Peyer's patch (tissue), 4 donors: ENCODE results near the gene ECPAS. TPM values are rescaled to one million over a fixed set of nuclear protein-coding genes. Genes with fewer than 3 reads are reported as not detected.

Experiments used
- DNase-seq, 3 donors: peaks; one replicate each; pipeline ENCODE4 v3.0.0-alpha.2; 2017 to 2019
- H3K27ac ChIP-seq, 4 donors: fragments of 200-600 bp; sonication (generic); one replicate each; pipeline ENCODE4 v1.5.1; 2016 to 2019
- H3K27me3 ChIP-seq, 2 donors: fragments of 200-600 bp; sonication (generic); one replicate each; pipeline ENCODE4 v1.5.1; 2019
- H3K36me3 ChIP-seq, 3 donors: fragments of 200-600 bp; sonication (generic); one replicate each; pipeline ENCODE4 v1.5.1; 2016 to 2019
- H3K4me1 ChIP-seq, 4 donors: fragments of 200-600 bp; sonication (generic); one replicate each; pipeline ENCODE4 v1.5.1; 2016 to 2019
- H3K4me3 ChIP-seq, 4 donors: fragments of 200-600 bp; sonication (generic); 1 replicate in 3 of 4; 2 replicates in 1 of 4; pipeline ENCODE4 v1.5.1; 2016 to 2019; ENCODE audit warnings: mild to moderate bottlenecking in 1 of 4
- H3K9me3 ChIP-seq, 4 donors: fragments of 200-600 bp; sonication (generic); one replicate each; pipeline ENCODE4 v1.5.1; 2016 to 2019; ENCODE audit warnings: mild to moderate bottlenecking in 1 of 4
- CTCF ChIP-seq, 6 experiments: fragments of 450-650 bp in 4 of 6; fragments of 200-600 bp in 2 of 6; sonication (generic) in 1 of 6; IDR thresholded peaks; one replicate each; pipeline ENCODE4 v1.5.1; 2017 to 2019; ENCODE audit warnings: antibody characterized with exemption in 6 of 6, mild to moderate bottlenecking in 3 of 6, moderate library complexity in 1 of 6
- POLR2A ChIP-seq, 2 donors: fragments of 450-650 bp; IDR thresholded peaks; one replicate each; pipeline ENCODE4 v1.5.1; 2017; ENCODE audit warnings: antibody characterized with exemption in 2 of 2, mild to moderate bottlenecking in 2 of 2, moderate library complexity in 2 of 2
- total RNA-seq, 4 donors: library from RNA; depleted of rRNA; stranded (reverse); fragments of >200 nt; gene quantifications; one replicate each; pipeline ENCODE4 v1.1.0, GENCODE V29; 2016

Gene ECPAS
- total RNA-seq, 4 donors from 2014 or later: 108 to 179 (median 133) TPM

- no peak overlapping the region for H3K27ac ChIP-seq
- no peak for DNase-seq
- TF ChIP-seq POLR2A (IDR thresholded peaks at IDR 0.05): no peak
- no peak for TF ChIP-seq CTCF (IDR thresholded peaks at IDR 0.05)
- H3K4me3 ChIP-seq: no peak overlapping the region
- no peaks in the 10 kb centered on the region for H3K9me3 ChIP-seq
- no peaks in the 10 kb centered on the region for H3K4me1 ChIP-seq
- peaks cover 0 to 97% (median 5%) of the 10 kb centered on the region in 3 donors for H3K36me3 ChIP-seq
- H3K27me3 ChIP-seq: no peaks in the 10 kb centered on the region
These were observed 94.8 kb downstream of the ECPAS start for GRCh38 chr9:111389406-111389805.

GRCh38 chr9:111386386-111386785, 97.8 kb downstream of the ECPAS start:
- Histone ChIP-seq H3K9me3 (no peaks in the 10 kb centered on the region), H3K4me1 (no peaks in the 10 kb centered on the region), H3K4me3 (no peak overlapping the region), H3K36me3 (peaks cover 0 to 97% (median 5%) of the 10 kb centered on the region in 3 donors), H3K27ac (no peak overlapping the region), H3K27me3 (no peaks in the 10 kb centered on the region)
- DNase-seq: no peak
- TF ChIP-seq POLR2A (IDR thresholded peaks at IDR 0.05) (no peak), CTCF (IDR thresholded peaks at IDR 0.05) (no peak)

GRCh38 chr9:111381006-111381405, 103.2 kb downstream of the ECPAS start:
- H3K36me3 ChIP-seq: peaks cover 0 to 98% (median 0%) of the 10 kb centered on the region in 3 donors
- no peak overlapping the region for H3K27ac ChIP-seq
- no peak overlapping the region for H3K4me3 ChIP-seq
- H3K27me3 ChIP-seq: no peaks in the 10 kb centered on the region
- no peaks in the 10 kb centered on the region for H3K9me3 ChIP-seq
- H3K4me1 ChIP-seq: no peaks in the 10 kb centered on the region
- TF ChIP-seq POLR2A (IDR thresholded peaks at IDR 0.05) (no peak), CTCF (IDR thresholded peaks at IDR 0.05) (no peak)
- no peak for DNase-seq

GRCh38 chr9:111375817-111376564, 108.2 kb downstream of the ECPAS start:
- Histone ChIP-seq H3K36me3 (peaks cover 0 to 95% (median 0%) of the 10 kb centered on the region in 3 donors), H3K4me3 (no peak overlapping the region), H3K27ac (no peak overlapping the region), H3K9me3 (no peaks in the 10 kb centered on the region), H3K27me3 (no peaks in the 10 kb centered on the region), H3K4me1 (no peaks in the 10 kb centered on the region)
- DNase-seq: no peak
- TF ChIP-seq POLR2A (IDR thresholded peaks at IDR 0.05) (no peak), CTCF (IDR thresholded peaks at IDR 0.05) (no peak)

GRCh38 chr9:111375062-111375461, 109.1 kb downstream of the ECPAS start:
- Histone ChIP-seq H3K4me1 (no peaks in the 10 kb centered on the region), H3K36me3 (peaks cover 0 to 96% (median 0%) of the 10 kb centered on the region in 3 donors), H3K9me3 (no peaks in the 10 kb centered on the region), H3K27me3 (no peaks in the 10 kb centered on the region), H3K4me3 (no peak overlapping the region), H3K27ac (no peak overlapping the region)
- no peak for DNase-seq
- TF ChIP-seq POLR2A (IDR thresholded peaks at IDR 0.05) (no peak), CTCF (IDR thresholded peaks at IDR 0.05) (no peak)
